ENCODE measurements around the gene ACACB.
A peak's percentile ranks its signal among the peaks of the same experiment; 100 is the strongest.

Gene ACACB

DNA sequence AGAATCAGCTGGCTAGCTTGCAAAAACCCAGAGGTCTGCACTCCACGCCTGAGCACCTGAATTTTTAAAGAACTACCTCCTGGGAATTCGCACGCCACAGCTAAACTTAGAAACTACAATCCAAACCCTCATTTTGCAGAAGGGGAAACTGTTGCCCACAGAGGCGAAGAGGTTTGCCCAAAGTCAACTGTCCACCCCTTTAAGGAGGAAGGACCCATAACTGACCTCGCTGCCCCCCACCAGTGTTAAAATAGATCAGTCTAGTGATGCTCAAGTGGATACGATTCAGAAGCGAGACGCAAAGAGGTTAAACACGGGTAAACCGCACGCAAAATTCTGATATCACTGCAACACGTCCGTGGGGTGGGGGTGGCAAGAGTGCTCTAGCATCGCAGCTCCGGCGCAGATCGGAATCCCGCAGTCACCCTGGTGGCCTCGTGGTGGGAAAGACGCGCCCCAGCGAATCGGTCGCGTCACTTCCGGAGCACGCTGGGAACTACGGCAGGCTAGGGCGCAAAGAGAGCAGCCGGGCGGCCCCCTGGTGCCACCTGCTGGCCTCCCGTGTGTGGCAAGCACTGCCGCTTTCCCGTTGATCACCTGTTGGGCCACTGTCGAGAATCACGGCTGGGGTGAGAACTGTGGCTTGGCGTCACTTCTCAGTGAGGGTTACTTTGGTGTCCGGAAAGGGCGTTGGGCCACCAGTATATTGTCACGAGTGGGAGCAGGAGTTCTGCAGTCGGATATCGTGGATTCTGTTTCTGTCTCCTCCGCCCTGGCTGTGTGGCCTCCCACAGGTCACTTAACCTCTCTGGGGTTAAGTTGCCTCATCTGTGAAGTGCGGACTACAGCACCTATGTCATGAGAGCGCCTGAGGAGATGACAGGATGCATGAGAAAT is 23.1 kb upstream of the ACACB start, which contains the start of gene ALKBH2:
ALKBH2 (minus strand) TSS at position 451 of the 897 bp plus-strand sequence. CDS start 686 bp downstream, outside the sequence.
- H3K27me3 ChIP-seq (ENCODE audit: control insufficient read depth, insufficient read depth, low read length) = no peaks in the 10 kb centered on the region; the same call in 1 of the 2 replicates
- no peaks in the 10 kb centered on the region for H3K9me3 ChIP-seq (ENCODE audit: control insufficient read depth, insufficient read depth, low read depth, low read length)
- H3K9ac ChIP-seq (ENCODE audit: low read length) = peak within 1 kb of the TSS; percentile 60
- H3K4me3 ChIP-seq (ENCODE audit: low read depth, low read length) = peak within 1 kb of the TSS; percentile 56
- H3K36me3 ChIP-seq (ENCODE audit: control insufficient read depth, insufficient read depth, low read length) = peaks cover 27% of the 10 kb centered on the region
- H3K4me1 ChIP-seq (ENCODE audit: control insufficient read depth, insufficient read depth, low read length) = peaks cover 11% of the 10 kb centered on the region
- no peak within 1 kb of the TSS for H3K27ac ChIP-seq (ENCODE audit: low read depth, low read length)

DNA sequence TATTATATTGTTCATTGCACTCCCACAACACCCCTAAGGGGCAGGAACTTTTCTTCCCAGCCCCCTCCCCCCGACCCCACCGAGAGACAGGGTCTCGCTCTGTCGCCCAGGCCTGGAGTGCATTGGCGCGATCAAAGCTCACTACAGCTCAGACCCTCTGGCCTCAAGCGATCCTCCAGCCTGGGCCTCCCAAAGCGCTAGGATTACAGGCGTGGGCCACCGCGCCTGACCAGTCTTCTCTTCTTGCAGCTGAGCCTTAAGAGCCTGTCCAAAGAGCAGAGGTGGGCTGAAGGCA is 19.3 kb upstream of the ACACB start:
- no peaks in the 10 kb centered on the region for H3K9me3 ChIP-seq (ENCODE audit: control insufficient read depth, insufficient read depth, low read depth, low read length)
- no peak overlapping the region for H3K27ac ChIP-seq (ENCODE audit: low read depth, low read length)
- peaks cover 11% of the 10 kb centered on the region for H3K4me1 ChIP-seq (ENCODE audit: control insufficient read depth, insufficient read depth, low read length)
- no peaks in the 10 kb centered on the region; the same call in 1 of the 2 replicates for H3K27me3 ChIP-seq (ENCODE audit: control insufficient read depth, insufficient read depth, low read length)
- peak overlapping the region; percentile 95 for H3K9ac ChIP-seq (ENCODE audit: low read length)
- H3K36me3 ChIP-seq (ENCODE audit: control insufficient read depth, insufficient read depth, low read length) = peaks cover 36% of the 10 kb centered on the region
- H3K4me3 ChIP-seq (ENCODE audit: low read depth, low read length) = peak overlapping the region; percentile 76

DNA sequence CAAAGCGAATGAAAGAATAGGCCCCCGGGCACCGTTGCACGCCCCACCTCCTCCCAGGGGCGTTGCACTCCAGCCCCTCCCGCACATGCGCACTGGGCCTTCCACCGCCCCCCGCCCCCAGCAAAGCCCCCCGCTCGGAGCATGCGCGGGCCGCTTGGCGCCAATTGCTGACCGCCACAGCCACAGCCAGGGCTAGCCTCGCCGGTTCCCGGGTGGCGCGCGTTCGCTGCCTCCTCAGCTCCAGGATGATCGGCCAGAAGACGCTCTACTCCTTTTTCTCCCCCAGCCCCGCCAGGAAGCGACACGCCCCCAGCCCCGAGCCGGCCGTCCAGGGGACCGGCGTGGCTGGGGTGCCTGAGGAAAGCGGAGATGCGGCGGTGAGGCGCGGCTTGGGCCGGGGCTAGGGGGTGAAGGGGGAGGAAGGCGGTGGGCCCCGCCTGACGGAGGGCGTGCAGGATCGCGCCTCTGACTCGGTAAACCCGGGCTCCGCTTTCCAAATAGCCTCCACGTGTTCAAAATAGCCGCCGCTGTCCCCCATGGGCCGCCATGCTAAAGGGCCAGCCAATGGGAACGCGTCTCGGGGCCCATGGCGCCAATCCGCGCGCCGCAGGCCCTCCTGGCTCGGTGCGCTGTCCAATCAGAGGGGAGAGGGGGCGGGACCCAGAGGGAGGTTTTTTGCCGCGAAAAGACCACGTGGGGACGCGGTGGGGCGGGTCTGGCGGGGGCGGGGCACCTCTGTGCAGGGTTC is 18.8 kb upstream of the ACACB start, which contains the start of gene UNG:
UNG (plus strand) TSS at position 163 of the 748 bp plus-strand sequence; CDS start at position 246, 83 bp downstream.
- no peaks in the 10 kb centered on the region for H3K9me3 ChIP-seq (ENCODE audit: control insufficient read depth, insufficient read depth, low read depth, low read length)
- H3K27ac ChIP-seq (ENCODE audit: low read depth, low read length) = peak within 1 kb of the TSS; percentile 98
- H3K4me1 ChIP-seq (ENCODE audit: control insufficient read depth, insufficient read depth, low read length) = peaks cover 7% of the 10 kb centered on the region
- peak within 1 kb of the TSS; percentile 76 for H3K4me3 ChIP-seq (ENCODE audit: low read depth, low read length)
- peak within 1 kb of the TSS; percentile 95 for H3K9ac ChIP-seq (ENCODE audit: low read length)
- peaks cover 41% of the 10 kb centered on the region for H3K36me3 ChIP-seq (ENCODE audit: control insufficient read depth, insufficient read depth, low read length)
- H3K27me3 ChIP-seq (ENCODE audit: control insufficient read depth, insufficient read depth, low read length) = no peaks in the 10 kb centered on the region; the same call in 1 of the 2 replicates

DNA sequence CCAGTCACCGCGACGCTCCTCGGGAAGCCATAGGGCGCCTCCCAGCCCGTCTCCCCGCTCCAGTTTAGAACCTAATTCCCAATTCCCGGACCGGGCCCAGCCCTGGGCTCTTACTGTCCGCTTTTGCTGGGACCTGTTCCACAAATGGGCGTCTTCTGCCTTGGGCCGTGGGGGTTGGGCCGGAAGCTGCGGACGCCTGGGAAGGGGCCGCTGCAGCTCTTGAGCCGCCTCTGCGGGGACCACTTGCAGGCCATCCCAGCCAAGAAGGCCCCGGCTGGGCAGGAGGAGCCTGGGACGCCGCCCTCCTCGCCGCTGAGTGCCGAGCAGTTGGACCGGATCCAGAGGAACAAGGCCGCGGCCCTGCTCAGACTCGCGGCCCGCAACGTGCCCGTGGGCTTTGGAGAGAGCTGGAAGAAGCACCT is 18.2 kb upstream of the ACACB start:
- Histone ChIP-seq H3K36me3 (ENCODE audit: control insufficient read depth, insufficient read depth, low read length) (peaks cover 46% of the 10 kb centered on the region), H3K9me3 (ENCODE audit: control insufficient read depth, insufficient read depth, low read depth, low read length) (no peaks in the 10 kb centered on the region), H3K27ac (ENCODE audit: low read depth, low read length) (peak overlapping the region; percentile 63; the same call in 1 of the 2 replicates), H3K9ac (ENCODE audit: low read length) (peak overlapping the region; percentile 88), H3K4me3 (ENCODE audit: low read depth, low read length) (peak overlapping the region; percentile 76), H3K27me3 (ENCODE audit: control insufficient read depth, insufficient read depth, low read length) (no peaks in the 10 kb centered on the region), H3K4me1 (ENCODE audit: control insufficient read depth, insufficient read depth, low read length) (peaks cover under 1% of the 10 kb centered on the region)

- Histone ChIP-seq H3K9me3 (ENCODE audit: control insufficient read depth, insufficient read depth, low read depth, low read length) (no peaks in the 10 kb centered on the region), H3K4me1 (ENCODE audit: control insufficient read depth, insufficient read depth, low read length) (no peaks in the 10 kb centered on the region), H3K9ac (ENCODE audit: low read length) (peak overlapping the region; percentile 88), H3K36me3 (ENCODE audit: control insufficient read depth, insufficient read depth, low read length) (peaks cover 50% of the 10 kb centered on the region), H3K27ac (ENCODE audit: low read depth, low read length) (peak overlapping the region; percentile 63; the same call in 1 of the 2 replicates), H3K4me3 (ENCODE audit: low read depth, low read length) (peak overlapping the region; percentile 76), H3K27me3 (ENCODE audit: control insufficient read depth, insufficient read depth, low read length) (no peaks in the 10 kb centered on the region)
Measured at GRCh38 chr12:109098651-109099050, 17.7 kb upstream of the ACACB start.

DNA sequence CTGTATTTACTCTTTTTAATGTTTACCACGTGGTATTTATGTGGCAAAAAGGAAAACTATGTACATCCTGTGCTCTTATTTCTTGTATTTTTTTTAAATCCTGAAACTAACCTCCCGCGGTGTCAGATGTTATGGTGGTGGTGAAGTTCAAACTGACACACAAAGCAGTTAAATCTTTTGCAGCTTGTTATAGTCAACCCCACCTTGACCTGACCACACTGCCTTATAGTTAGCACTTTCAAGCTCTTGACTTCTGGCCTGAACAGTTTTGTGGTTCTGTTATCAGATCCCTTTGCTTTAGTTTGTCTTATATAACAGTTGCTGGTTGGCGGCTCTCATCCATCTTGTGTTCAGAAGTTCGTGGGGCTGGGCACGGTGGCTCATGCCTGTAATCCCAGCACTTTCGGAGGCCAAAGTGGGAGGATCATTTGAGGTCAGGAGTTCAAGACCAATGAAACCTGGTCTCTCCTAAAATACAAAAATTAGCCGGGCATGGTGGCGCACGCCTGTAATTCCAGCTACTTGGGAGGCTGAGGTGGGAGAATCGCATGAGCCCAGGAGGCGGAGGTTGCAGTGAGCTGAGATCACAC is 16.9 kb upstream of the ACACB start:
- Histone ChIP-seq H3K9ac (ENCODE audit: low read length) (no peak overlapping the region), H3K4me3 (ENCODE audit: low read depth, low read length) (peak overlapping the region; percentile 76), H3K36me3 (ENCODE audit: control insufficient read depth, insufficient read depth, low read length) (peaks cover 59% of the 10 kb centered on the region), H3K4me1 (ENCODE audit: control insufficient read depth, insufficient read depth, low read length) (no peaks in the 10 kb centered on the region), H3K27me3 (ENCODE audit: control insufficient read depth, insufficient read depth, low read length) (no peaks in the 10 kb centered on the region), H3K27ac (ENCODE audit: low read depth, low read length) (no peak overlapping the region), H3K9me3 (ENCODE audit: control insufficient read depth, insufficient read depth, low read depth, low read length) (no peaks in the 10 kb centered on the region)

GRCh38 chr12:109100741-109101140 is 15.6 kb upstream of the ACACB start:
- Histone ChIP-seq H3K4me3 (ENCODE audit: low read depth, low read length) (no peak overlapping the region), H3K36me3 (ENCODE audit: control insufficient read depth, insufficient read depth, low read length) (peaks cover 71% of the 10 kb centered on the region), H3K9ac (ENCODE audit: low read length) (no peak overlapping the region), H3K4me1 (ENCODE audit: control insufficient read depth, insufficient read depth, low read length) (no peaks in the 10 kb centered on the region), H3K9me3 (ENCODE audit: control insufficient read depth, insufficient read depth, low read depth, low read length) (no peaks in the 10 kb centered on the region), H3K27me3 (ENCODE audit: control insufficient read depth, insufficient read depth, low read length) (no peaks in the 10 kb centered on the region), H3K27ac (ENCODE audit: low read depth, low read length) (no peak overlapping the region)

GRCh38 chr12:109102491-109102890 is 13.9 kb upstream of the ACACB start:
- no peaks in the 10 kb centered on the region for H3K4me1 ChIP-seq (ENCODE audit: control insufficient read depth, insufficient read depth, low read length)
- H3K9ac ChIP-seq (ENCODE audit: low read length) = no peak overlapping the region
- H3K4me3 ChIP-seq (ENCODE audit: low read depth, low read length) = no peak overlapping the region
- no peaks in the 10 kb centered on the region for H3K27me3 ChIP-seq (ENCODE audit: control insufficient read depth, insufficient read depth, low read length)
- peaks cover 87% of the 10 kb centered on the region for H3K36me3 ChIP-seq (ENCODE audit: control insufficient read depth, insufficient read depth, low read length)
- H3K9me3 ChIP-seq (ENCODE audit: control insufficient read depth, insufficient read depth, low read depth, low read length) = no peaks in the 10 kb centered on the region
- H3K27ac ChIP-seq (ENCODE audit: low read depth, low read length) = no peak overlapping the region

DNA sequence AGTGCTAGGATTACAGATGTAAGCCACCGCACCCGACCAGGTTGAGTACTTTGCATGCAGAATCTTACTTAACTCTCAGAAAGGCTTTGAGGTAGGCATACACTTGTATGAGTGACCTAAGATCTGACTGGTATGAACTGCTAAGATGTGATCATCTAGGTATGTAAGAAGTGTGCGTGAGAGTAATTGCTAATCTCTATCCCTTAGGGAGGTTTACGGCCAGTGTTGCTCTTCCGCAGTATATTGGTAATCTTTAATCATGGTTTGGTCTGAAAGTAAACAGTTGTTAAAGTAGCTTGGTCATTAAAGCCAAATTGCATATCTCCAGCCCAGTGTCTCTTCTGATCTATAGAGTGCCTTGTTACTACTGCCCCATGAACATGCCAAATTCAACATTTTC is 11.2 kb upstream of the ACACB start:
- Histone ChIP-seq H3K4me3 (ENCODE audit: low read depth, low read length) (no peak overlapping the region), H3K27me3 (ENCODE audit: control insufficient read depth, insufficient read depth, low read length) (no peaks in the 10 kb centered on the region), H3K36me3 (ENCODE audit: control insufficient read depth, insufficient read depth, low read length) (peaks cover 91% of the 10 kb centered on the region), H3K4me1 (ENCODE audit: control insufficient read depth, insufficient read depth, low read length) (no peaks in the 10 kb centered on the region), H3K27ac (ENCODE audit: low read depth, low read length) (no peak overlapping the region), H3K9ac (ENCODE audit: low read length) (no peak overlapping the region), H3K9me3 (ENCODE audit: control insufficient read depth, insufficient read depth, low read depth, low read length) (no peaks in the 10 kb centered on the region)

DNA sequence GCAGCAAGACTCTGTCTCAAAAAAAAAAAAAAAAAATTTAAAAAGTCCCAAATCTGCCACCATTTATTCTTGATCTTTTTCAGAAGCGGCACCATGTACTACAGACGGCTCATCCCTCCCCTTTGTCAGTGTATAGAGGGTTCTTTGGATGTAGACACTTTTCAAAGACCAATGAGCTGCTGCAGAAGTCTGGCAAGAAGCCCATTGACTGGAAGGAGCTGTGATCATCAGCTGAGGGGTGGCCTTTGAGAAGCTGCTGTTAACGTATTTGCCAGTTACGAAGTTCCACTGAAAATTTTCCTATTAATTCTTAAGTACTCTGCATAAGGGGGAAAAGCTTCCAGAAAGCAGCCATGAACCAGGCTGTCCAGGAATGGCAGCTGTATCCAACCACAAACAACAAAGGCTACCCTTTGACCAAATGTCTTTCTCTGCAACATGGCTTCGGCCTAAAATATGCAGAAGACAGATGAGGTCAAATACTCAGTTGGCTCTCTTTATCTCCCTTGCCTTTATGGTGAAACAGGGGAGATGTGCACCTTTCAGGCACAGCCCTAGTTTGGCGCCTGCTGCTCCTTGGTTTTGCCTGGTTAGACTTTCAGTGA is 6.5 kb upstream of the ACACB start:
- peaks cover 4% of the 10 kb centered on the region; the same call in 1 of the 2 replicates for H3K4me1 ChIP-seq (ENCODE audit: control insufficient read depth, insufficient read depth, low read length)
- H3K9me3 ChIP-seq (ENCODE audit: control insufficient read depth, insufficient read depth, low read depth, low read length) = no peaks in the 10 kb centered on the region
- peaks cover 50% of the 10 kb centered on the region for H3K36me3 ChIP-seq (ENCODE audit: control insufficient read depth, insufficient read depth, low read length)
- H3K27me3 ChIP-seq (ENCODE audit: control insufficient read depth, insufficient read depth, low read length) = no peaks in the 10 kb centered on the region
- no peak overlapping the region for H3K9ac ChIP-seq (ENCODE audit: low read length)
- no peak overlapping the region for H3K27ac ChIP-seq (ENCODE audit: low read depth, low read length)
- H3K4me3 ChIP-seq (ENCODE audit: low read depth, low read length) = no peak overlapping the region

Measured in HUES6 (cell line).